T-helper 9 cell (primary cell): ENCODE measurements around the gene DBH.
A peak's percentile ranks its signal among the peaks of the same experiment; 100 is the strongest.

Source experiments
- DNase-seq: peaks from one replicate; pipeline ENCODE4 v3.0.0-alpha.2; 2020

The DBH gene

GRCh38 chr9:133645021-133645765 is 9.0 kb downstream of the DBH start:
- no peak for DNase-seq

- no peak for DNase-seq
Observed at GRCh38 chr9:133647148-133647547, 11.0 kb downstream of the DBH start.

DNA sequence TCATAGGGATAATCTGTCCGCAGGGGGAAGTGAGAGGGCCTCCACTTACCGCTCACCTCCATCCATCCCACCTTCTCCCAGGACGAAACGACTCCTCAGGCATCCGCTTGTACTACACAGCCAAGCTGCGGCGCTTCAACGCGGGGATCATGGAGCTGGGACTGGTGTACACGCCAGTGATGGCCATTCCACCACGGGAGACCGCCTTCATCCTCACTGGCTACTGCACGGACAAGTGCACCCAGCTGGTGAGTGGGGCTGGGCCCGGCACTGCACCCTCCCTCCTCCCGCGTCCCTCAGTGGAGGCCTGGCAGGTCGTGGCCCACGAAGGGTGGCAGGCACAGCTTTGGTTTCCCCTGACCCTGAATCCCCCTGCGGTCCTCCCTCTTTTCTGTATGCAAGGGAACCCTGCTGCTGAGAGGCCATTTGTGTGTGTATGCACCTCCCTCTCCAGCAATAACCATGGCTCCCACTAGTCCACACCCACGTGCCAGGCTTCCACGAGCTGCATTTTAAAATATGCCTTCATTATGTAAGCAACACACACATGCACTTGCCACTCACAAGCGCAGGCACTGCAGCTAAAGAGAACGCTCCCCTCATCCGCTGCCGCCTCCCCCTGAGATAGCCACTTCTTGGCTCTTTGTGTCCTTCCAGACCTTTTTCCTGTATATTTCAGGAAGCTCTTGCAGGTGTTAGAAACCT is 11.8 kb downstream of the DBH start:
- DNase-seq: no peak

DNA sequence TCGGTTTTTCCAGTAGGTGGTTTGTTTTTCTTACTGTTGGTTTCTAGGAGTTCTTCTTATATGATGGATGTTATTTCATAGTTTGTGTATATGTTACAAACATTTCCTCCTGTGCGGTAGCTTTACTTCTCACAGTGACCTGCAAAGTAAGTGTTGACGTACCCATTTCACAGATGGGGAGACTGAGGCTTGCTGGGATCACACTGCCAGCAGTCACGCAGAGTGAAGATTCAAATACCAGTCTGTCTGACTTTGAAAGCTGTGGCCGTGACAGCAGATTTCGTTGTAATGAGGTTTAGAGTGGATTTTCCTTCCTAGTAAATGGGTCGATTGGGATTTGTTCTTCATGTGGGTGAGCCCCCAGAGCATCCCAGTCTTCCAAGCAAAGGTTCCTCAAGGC is 13.0 kb downstream of the DBH start:
- no peak for DNase-seq

GRCh38 chr9:133650026-133650425 is 13.9 kb downstream of the DBH start:
- DNase-seq: no peak

GRCh38 chr9:133653638-133654037 is 17.5 kb downstream of the DBH start:
- DNase-seq: no peak

GRCh38 chr9:133654736-133655657 is 18.8 kb downstream of the DBH start:
- DNase-seq: no peak

- DNase-seq: no peak
Observed at GRCh38 chr9:133655701-133656100, 19.5 kb downstream of the DBH start.

DNA sequence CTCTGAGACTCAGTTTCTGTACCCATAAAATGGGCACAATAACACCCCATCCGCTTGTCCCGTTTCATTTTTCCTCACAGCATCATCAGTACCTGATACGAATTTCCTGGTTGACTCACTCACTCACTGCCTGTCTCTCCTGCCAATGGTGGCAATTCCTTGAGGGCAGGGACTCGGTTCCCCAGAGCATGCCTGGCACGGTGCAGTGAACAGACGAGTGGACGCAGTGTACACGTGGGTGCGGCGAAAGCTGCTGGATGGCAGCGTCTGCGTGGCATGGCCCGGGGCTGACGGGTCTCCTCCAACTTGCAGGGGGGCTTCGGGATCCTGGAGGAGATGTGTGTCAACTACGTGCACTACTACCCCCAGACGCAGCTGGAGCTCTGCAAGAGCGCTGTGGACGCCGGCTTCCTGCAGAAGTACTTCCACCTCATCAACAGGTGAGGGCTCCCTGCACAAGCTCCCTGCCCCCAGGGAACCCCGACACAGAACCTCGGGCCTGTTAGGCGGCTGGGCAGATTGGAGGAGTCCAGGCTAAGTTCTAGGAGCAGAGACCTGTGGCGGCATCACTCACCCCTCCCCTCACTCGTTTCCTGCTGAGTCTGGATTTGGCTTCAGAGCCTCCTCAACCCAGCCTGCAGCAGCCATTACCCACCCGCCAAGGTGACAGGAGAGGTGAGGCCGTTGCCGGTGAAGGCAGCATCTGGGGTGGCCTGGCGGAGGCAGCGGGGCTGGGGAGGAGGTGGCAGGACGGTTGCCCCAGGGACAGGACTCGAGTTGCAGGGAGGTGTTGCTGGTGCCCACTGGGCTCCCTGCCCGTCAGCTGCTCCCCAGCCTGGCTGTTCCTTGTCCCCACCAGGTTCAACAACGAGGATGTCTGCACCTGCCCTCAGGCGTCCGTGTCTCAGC is 20.3 kb downstream of the DBH start:
- DNase-seq: peak; percentile 26

DNA sequence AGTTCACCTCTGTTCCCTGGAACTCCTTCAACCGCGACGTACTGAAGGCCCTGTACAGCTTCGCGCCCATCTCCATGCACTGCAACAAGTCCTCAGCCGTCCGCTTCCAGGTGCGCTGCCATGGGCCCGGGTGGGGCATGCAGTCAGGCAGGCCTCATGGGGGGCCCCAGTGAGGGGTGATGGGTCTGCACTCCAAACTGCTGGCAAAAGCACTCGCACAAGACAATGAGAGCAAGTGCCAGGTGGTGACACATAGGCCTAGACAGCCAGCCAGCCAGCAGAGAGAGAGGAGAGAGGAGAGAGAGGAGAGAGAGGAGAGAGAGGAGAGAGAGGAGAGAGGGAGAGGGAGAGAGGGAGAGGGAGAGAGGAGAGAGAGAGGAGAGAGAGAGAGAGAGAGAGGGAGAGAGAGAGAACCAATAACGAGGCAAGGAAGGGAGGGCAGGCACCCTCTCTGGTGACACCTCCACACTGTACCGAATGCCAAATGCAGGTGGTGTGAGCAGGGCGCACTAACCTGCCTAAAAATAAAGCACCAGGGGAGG is 21.0 kb downstream of the DBH start:
- DNase-seq: no peak

- DNase-seq: no peak
Observed at GRCh38 chr9:133658442-133659431, 22.6 kb downstream of the DBH start.

- no peak for DNase-seq
Observed at GRCh38 chr9:133659516-133659915, 23.4 kb downstream of the DBH start.

DNA sequence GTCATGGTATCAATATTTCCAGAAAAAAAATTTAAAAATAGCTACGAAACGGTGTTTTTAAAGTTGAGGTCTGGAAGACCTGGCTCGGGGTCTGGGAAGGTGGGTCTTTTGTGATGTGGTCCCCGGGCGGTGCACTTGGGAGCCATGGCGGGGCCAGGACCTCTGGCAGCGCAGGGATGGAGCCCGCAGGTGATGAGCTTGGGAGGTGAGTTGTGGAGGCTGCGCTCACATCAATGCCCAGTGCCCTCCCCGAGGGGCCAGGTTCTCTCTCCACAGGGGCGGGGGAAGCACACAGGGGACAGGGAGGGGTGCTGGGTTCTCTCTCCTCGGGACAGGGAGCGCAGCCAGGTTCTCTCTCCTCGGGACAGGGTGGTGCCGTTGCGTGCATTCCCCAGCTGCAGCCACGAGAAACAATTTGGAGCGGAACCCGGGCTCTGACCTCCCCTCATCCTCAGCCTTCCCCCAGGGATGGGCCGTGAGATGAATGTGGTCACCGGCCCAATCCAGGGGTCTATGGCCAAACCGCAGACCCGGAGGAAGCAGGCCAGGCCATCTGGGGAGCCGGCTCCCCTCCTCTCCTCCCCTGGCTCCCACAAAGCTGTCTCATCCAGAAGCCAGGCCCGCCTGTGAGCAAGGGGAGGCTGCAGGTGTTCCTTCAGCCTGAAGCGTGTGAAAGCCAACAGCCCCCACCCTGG is 25.8 kb downstream of the DBH start:
- DNase-seq: no peak

- no peak for DNase-seq
Observed at GRCh38 chr9:133664173-133665050, 28.2 kb downstream of the DBH start.

DNA sequence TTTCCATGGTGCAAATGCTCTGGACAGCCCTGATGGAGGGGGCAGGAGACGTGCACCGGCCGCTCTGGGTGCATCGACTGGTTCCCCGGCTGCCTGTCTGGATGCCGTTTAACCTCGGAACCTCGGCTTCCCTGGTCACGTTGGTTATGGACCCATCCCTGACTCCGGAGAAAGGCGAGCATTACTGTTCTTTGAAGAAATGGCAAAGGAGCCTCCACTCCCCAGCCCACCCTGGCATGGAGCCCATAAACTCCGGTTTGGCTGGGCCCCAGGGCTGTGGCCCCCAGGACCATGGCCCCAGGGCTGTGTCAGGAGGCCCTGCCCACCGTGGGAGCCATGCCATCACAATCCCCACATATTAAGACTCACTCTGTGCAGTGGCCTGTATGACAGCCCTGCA is 28.9 kb downstream of the DBH start:
- no peak for DNase-seq

GRCh38 chr9:133665535-133665934 is 29.4 kb downstream of the DBH start:
- no peak for DNase-seq

- DNase-seq: no peak
Observed at GRCh38 chr9:133666387-133666786, 30.2 kb downstream of the DBH start.

GRCh38 chr9:133666845-133667244 is 30.7 kb downstream of the DBH start:
- DNase-seq: no peak
